ENCODE data around the gene PAIP2.

GRCh38 chr5:139408191-139408590, 66.5 kb downstream of the PAIP2 start:
- TF ChIP-seq TAF1 (IDR thresholded peaks at IDR 0.05; ENCODE audit: borderline replicate concordance, insufficient read depth, low read length) (no peak), POLR2AphosphoS5 (IDR thresholded peaks at IDR 0.05; ENCODE audit: low read depth, low read length) (no peak), SIN3A (IDR thresholded peaks at IDR 0.05; ENCODE audit: borderline replicate concordance, insufficient read depth, low read length) (no peak), REST (IDR thresholded peaks at IDR 0.05; ENCODE audit: insufficient read depth in 1 of 2, low read depth in 2 of 2, low read length in 2 of 2) (no peak)
